GM12864 (cell line): Measurements from ENCODE around the gene SAFB.
"Not testable (repeated sequence)": the region's sequence is repeated elsewhere in the genome, so short reads cannot be mapped to it uniquely, and the experiment has no call there.

Experiments used
- DNase-seq: peaks from one replicate; pipeline ENCODE4 v3.0.0-alpha.2; 2011; ENCODE audit warnings: low read depth
- H3K4me3 ChIP-seq: 2 replicates; pipeline ENCODE4 v1.5.1; 2011; ENCODE audit warnings: mild to moderate bottlenecking, low read depth, low read length, control low read depth
- CTCF ChIP-seq: IDR thresholded peaks from 2 replicates; pipeline ENCODE4 v1.5.1; 2011; ENCODE audit warnings: low read depth, mild to moderate bottlenecking, moderate library complexity, low read length, control low read depth, inconsistent platforms; ENCODE audit errors: missing control alignments

The SAFB gene

GRCh38 chr19:5697890-5698634 is 75.2 kb downstream of the SAFB start:
- no peak for TF ChIP-seq CTCF
- H3K4me3 ChIP-seq = no peak overlapping the region
- DNase-seq = no peak

- TF ChIP-seq CTCF = no peak
- H3K4me3 ChIP-seq = no peak overlapping the region
- no peak for DNase-seq
These were observed 75.9 kb downstream of the SAFB start for GRCh38 chr19:5698635-5699422.

- no peak overlapping the region for H3K4me3 ChIP-seq
- DNase-seq = no peak
- TF ChIP-seq CTCF = no peak
These were observed 77.7 kb downstream of the SAFB start for GRCh38 chr19:5700455-5701092.

GRCh38 chr19:5702053-5702410 is 79.1 kb downstream of the SAFB start:
- DNase-seq, H3K4me3 ChIP-seq: not testable (repeated sequence)

- H3K4me3 ChIP-seq = no peak overlapping the region
- no peak for DNase-seq
- TF ChIP-seq CTCF = no peak
These were observed 81.2 kb downstream of the SAFB start for GRCh38 chr19:5703819-5704818.

- H3K4me3 ChIP-seq = no peak overlapping the region
- DNase-seq = no peak
- no peak for TF ChIP-seq CTCF
These were observed 82.7 kb downstream of the SAFB start for GRCh38 chr19:5705552-5705951.
